Smooth muscle cell (in vitro differentiated cells): ENCODE measurements around the gene STRIT1. TPM values are rescaled to one million over a fixed set of nuclear protein-coding genes. Genes with fewer than 3 reads are reported as not detected.
A peak's percentile ranks its signal among the peaks of the same experiment; 100 is the strongest.

Experiments
- DNase-seq: peaks from one replicate; lab custom pipeline; 2025; ENCODE audit not compliant: unreplicated experiment; lab: John Stamatoyannopoulos, UW
- H2AFZ ChIP-seq: fragments of 200-600 bp; sonication (generic); 2 replicates; pipeline ENCODE4 v1.6.0; 2016; ENCODE audit warnings: antibody characterized with exemption, low read depth, mild to moderate bottlenecking
- H3F3A ChIP-seq: fragments of 200-600 bp; sonication (generic); 2 replicates; pipeline ENCODE4 v1.6.0; 2017; ENCODE audit warnings: antibody characterized with exemption, low read depth
- H3K27ac ChIP-seq: fragments of 200-600 bp; sonication (generic); 2 replicates; pipeline ENCODE4 v1.5.1; 2016; ENCODE audit warnings: low read depth, mild to moderate bottlenecking
- H3K27me3 ChIP-seq: fragments of 200-600 bp; sonication (generic); 2 replicates; pipeline ENCODE4 v1.6.1; 2016; ENCODE audit warnings: low read depth, mild to moderate bottlenecking
- H3K36me3 ChIP-seq: fragments of 200-600 bp; sonication (generic); 2 replicates; pipeline ENCODE4 v1.5.1; 2016; ENCODE audit warnings: low read depth
- H3K4me1 ChIP-seq: fragments of 200-600 bp; sonication (generic); 2 replicates; pipeline ENCODE4 v1.5.1; 2016; ENCODE audit warnings: low read depth
- H3K4me2 ChIP-seq: fragments of 200-600 bp; sonication (generic); 2 replicates; pipeline ENCODE4 v1.6.0; 2016; ENCODE audit warnings: mild to moderate bottlenecking
- H3K4me3 ChIP-seq: fragments of 200-600 bp; sonication (generic); 2 replicates; pipeline ENCODE4 v1.5.1; 2016; ENCODE audit warnings: mild to moderate bottlenecking
- H3K79me2 ChIP-seq: fragments of 200-600 bp; sonication (generic); 2 replicates; pipeline ENCODE4 v1.6.0; 2016; ENCODE audit warnings: low read depth, mild to moderate bottlenecking
- H3K9ac ChIP-seq: fragments of 200-600 bp; sonication (generic); 2 replicates; pipeline ENCODE4 v1.6.0; 2016; ENCODE audit warnings: low read depth
- H3K9me3 ChIP-seq: fragments of 200-600 bp; sonication (generic); replicated peaks from 2 replicates; pipeline ENCODE4 v1.5.1; 2016; ENCODE audit warnings: low read depth
- H4K20me1 ChIP-seq: fragments of 200-600 bp; sonication (generic); 2 replicates; pipeline ENCODE4 v1.6.0; 2016; ENCODE audit warnings: low read depth
- CTCF ChIP-seq: fragments of 200-600 bp; sonication (generic); IDR thresholded peaks from 2 replicates; pipeline ENCODE4 v1.5.1; 2017; ENCODE audit warnings: borderline replicate concordance, mild to moderate bottlenecking, antibody characterized with exemption; ENCODE audit not compliant: insufficient read depth, poor library complexity, severe bottlenecking
- WGBS: methylation state at CpG from one replicate; pipeline ENCODE4 v1.1.7; 2016; ENCODE audit warnings: low lambda C conversion rate; 5-methylcytosine and 5-hydroxymethylcytosine counted together
- polyA plus RNA-seq: library from polyadenylated mRNA; unstranded; fragments of >200 nt; fragmentation: Nextera tagmentation; extraction: Ambion mirVana; gene quantifications from 2 replicates; pipeline ENCODE4 v1.2.1, GENCODE V29; 2016
- total RNA-seq: library from RNA; depleted of rRNA; stranded (reverse); fragments of >200 nt; gene quantifications from 2 replicates; pipeline ENCODE4 v1.2.3, GENCODE V29; 2014

Gene STRIT1
- total and polyA plus RNA-seq, 2 experiments from 2014 or later: not detected

GRCh38 chr3:155248531-155249187, 44.8 kb downstream of the STRIT1 start:
- WGBS: 47% methylated on average over 1 of the region's 1 CpG
- H2AFZ ChIP-seq: no peak overlapping the region
- H3F3A ChIP-seq: no peaks in the 10 kb centered on the region
- no peaks in the 10 kb centered on the region for H3K27me3 ChIP-seq
- no peak overlapping the region for H3K4me3 ChIP-seq
- H3K9ac ChIP-seq: no peak overlapping the region
- no peaks in the 10 kb centered on the region for H4K20me1 ChIP-seq
- no peak for TF ChIP-seq CTCF
- no peak for DNase-seq
- no peak overlapping the region for H3K4me2 ChIP-seq
- no peaks in the 10 kb centered on the region for H3K79me2 ChIP-seq
- H3K36me3 ChIP-seq: no peaks in the 10 kb centered on the region
- no peak overlapping the region for H3K27ac ChIP-seq
- no peaks in the 10 kb centered on the region for H3K9me3 ChIP-seq
- no peaks in the 10 kb centered on the region for H3K4me1 ChIP-seq

GRCh38 chr3:155244699-155245098, 48.8 kb downstream of the STRIT1 start:
- Histone ChIP-seq H3K27me3 (no peaks in the 10 kb centered on the region), H3K9me3 (no peaks in the 10 kb centered on the region), H2AFZ (no peak overlapping the region), H3K79me2 (no peaks in the 10 kb centered on the region), H3K9ac (no peak overlapping the region), H3K4me2 (no peak overlapping the region), H3K4me3 (no peak overlapping the region), H3K4me1 (peaks cover 2% of the 10 kb centered on the region), H3K36me3 (no peaks in the 10 kb centered on the region), H3F3A (peaks cover 7% of the 10 kb centered on the region), H4K20me1 (no peaks in the 10 kb centered on the region), H3K27ac (no peak overlapping the region)
- WGBS: 81% methylated on average over 3 of the region's 3 CpGs
- no peak for DNase-seq
- TF ChIP-seq CTCF: no peak

GRCh38 chr3:155244216-155244615, 49.3 kb downstream of the STRIT1 start:
- no peak for DNase-seq
- H3K27me3 ChIP-seq: no peaks in the 10 kb centered on the region
- H3K9ac ChIP-seq: no peak overlapping the region
- no peaks in the 10 kb centered on the region for H3K9me3 ChIP-seq
- no peak overlapping the region for H3K4me3 ChIP-seq
- H3K36me3 ChIP-seq: no peaks in the 10 kb centered on the region
- WGBS: 94% methylated on average over 1 of the region's 1 CpG
- peaks cover 2% of the 10 kb centered on the region for H3K4me1 ChIP-seq
- peak overlapping the region; percentile 86 for H3K27ac ChIP-seq
- H2AFZ ChIP-seq: no peak overlapping the region
- no peak for TF ChIP-seq CTCF
- no peaks in the 10 kb centered on the region for H4K20me1 ChIP-seq
- no peaks in the 10 kb centered on the region for H3K79me2 ChIP-seq
- no peak overlapping the region for H3K4me2 ChIP-seq
- H3F3A ChIP-seq: peaks cover 7% of the 10 kb centered on the region

GRCh38 chr3:155243512-155243921, 50.0 kb downstream of the STRIT1 start:
- H3K4me2 ChIP-seq: peak overlapping the region; percentile 29
- no peak for DNase-seq

More at GRCh38 chr3:155243512-155243921, 50.0 kb downstream of the STRIT1 start:
- no peaks in the 10 kb centered on the region for H3K9me3 ChIP-seq
- H2AFZ ChIP-seq: peak overlapping the region; percentile 6
- H3K27ac ChIP-seq: peak overlapping the region; percentile 86
- H4K20me1 ChIP-seq: no peaks in the 10 kb centered on the region
- H3K9ac ChIP-seq: no peak overlapping the region
- peaks cover 7% of the 10 kb centered on the region for H3F3A ChIP-seq
- no peaks in the 10 kb centered on the region for H3K27me3 ChIP-seq
- H3K4me1 ChIP-seq: peaks cover 2% of the 10 kb centered on the region
- WGBS: 32% methylated on average over 2 of the region's 2 CpGs
- no peak overlapping the region for H3K4me3 ChIP-seq
- H3K79me2 ChIP-seq: no peaks in the 10 kb centered on the region
- TF ChIP-seq CTCF: no peak
- H3K36me3 ChIP-seq: no peaks in the 10 kb centered on the region
